Measurements from ENCODE around the gene PCDH19.

The PCDH19 gene

DNA sequence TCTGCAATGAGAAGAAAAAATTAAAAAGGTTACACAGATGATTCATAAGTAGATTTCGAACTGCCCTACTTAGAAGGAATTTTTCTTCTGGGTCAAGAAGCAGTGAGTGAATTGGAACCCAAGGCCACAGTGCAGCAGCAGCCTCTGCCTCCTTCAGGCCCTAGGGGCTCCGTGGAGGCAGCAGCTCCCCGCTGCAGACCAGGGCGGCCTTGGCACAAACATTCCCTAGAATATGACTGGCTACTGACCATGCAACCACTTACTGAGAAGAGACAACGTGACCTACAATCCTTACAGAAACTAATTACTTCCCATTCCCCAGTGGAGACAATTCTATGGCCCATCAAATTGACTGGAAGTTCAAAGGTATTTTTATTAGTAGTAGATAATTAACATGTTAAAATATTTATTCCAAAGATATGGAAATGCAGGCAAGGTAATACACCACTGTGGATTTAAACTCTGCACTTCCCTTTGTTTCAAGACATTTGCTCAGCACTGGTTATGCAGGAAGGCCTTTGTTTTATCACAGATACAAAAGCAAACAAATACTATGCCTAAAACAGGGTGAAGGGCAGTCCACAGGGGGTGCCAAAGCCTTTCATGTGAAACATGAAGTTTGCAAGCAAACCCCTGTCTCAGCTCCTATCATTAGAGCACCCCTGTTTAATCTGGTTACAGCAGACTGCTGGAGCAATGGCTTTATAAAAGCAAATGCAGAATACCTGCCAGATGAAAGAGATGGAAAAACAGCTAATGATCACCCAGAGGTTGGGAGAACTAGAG is 59.2 kb downstream of the PCDH19 start:
- TF ChIP-seq POLR2A (IDR thresholded peaks at IDR 0.05; ENCODE audit: extremely low read depth, insufficient read length) (no peak), MYC (IDR thresholded peaks at IDR 0.05; ENCODE audit: low read depth, low read length) (no peak)
- TF ChIP-seq, protein P1, sequence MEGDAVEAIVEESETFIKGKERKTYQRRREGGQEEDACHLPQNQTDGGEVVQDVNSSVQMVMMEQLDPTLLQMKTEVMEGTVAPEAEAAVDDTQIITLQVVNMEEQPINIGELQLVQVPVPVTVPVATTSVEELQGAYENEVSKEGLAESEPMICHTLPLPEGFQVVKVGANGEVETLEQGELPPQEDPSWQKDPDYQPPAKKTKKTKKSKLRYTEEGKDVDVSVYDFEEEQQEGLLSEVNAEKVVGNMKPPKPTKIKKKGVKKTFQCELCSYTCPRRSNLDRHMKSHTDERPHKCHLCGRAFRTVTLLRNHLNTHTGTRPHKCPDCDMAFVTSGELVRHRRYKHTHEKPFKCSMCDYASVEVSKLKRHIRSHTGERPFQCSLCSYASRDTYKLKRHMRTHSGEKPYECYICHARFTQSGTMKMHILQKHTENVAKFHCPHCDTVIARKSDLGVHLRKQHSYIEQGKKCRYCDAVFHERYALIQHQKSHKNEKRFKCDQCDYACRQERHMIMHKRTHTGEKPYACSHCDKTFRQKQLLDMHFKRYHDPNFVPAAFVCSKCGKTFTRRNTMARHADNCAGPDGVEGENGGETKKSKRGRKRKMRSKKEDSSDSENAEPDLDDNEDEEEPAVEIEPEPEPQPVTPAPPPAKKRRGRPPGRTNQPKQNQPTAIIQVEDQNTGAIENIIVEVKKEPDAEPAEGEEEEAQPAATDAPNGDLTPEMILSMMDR (IDR thresholded peaks at IDR 0.05; ENCODE audit: low read depth, low read length): no peak
- TF ChIP-seq, protein P2, sequence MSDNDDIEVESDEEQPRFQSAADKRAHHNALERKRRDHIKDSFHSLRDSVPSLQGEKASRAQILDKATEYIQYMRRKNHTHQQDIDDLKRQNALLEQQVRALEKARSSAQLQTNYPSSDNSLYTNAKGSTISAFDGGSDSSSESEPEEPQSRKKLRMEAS (IDR thresholded peaks at IDR 0.05; ENCODE audit: low read depth, low read length): no peak
- no peak overlapping the region for H3K4me3 ChIP-seq (ENCODE audit: low read depth, low read length)
- no peak for DNase-seq (ENCODE audit: low read depth)

DNA sequence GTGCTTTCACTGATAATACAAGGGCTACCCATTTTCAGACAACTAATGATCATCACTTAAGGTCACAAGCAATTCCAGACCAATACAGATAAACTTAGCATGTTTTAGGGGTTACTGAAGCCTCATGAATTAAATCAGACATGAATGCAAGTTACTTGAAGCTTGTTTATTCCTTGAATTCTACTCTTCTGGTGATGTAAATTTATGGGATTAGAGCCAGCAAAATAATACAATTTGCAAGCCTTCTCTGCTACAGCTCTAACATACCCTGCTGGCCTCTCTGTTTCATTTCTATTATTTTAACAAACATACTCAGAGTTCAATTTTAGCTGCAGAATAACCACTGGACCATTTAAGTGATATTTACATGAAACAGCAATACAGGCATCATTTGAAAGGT is 60.7 kb downstream of the PCDH19 start:
- TF ChIP-seq MYC (IDR thresholded peaks at IDR 0.05; ENCODE audit: low read depth, low read length) (no peak), POLR2A (IDR thresholded peaks at IDR 0.05; ENCODE audit: extremely low read depth, insufficient read length) (no peak)
- TF ChIP-seq, protein P1 (IDR thresholded peaks at IDR 0.05; ENCODE audit: low read depth, low read length): no peak
- TF ChIP-seq, protein P2 (IDR thresholded peaks at IDR 0.05; ENCODE audit: low read depth, low read length): no peak
- no peak for DNase-seq (ENCODE audit: low read depth)
- no peak overlapping the region for H3K4me3 ChIP-seq (ENCODE audit: low read depth, low read length)

DNA sequence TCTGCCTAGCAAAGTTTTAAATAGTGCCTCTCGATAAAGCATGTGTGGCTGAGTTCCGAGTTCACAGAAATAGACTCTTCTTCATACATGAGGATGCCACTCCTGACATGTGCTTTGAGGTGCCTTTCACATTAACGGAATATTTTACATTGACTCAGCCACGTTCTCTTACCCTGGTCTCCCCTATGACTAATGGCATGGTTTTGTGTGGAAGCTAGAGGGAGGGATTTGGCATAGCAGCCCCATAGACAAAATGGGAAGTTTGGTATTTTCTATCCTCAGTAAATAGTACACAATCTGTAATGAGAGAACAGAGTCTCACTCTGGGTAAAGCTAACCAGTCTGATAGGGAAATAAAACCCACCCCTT is 68.9 kb downstream of the PCDH19 start:
- no peak overlapping the region for H3K4me3 ChIP-seq (ENCODE audit: low read depth, low read length)
- DNase-seq (ENCODE audit: low read depth): no peak
- TF ChIP-seq, protein P1 (IDR thresholded peaks at IDR 0.05; ENCODE audit: low read depth, low read length): no peak
- TF ChIP-seq POLR2A (IDR thresholded peaks at IDR 0.05; ENCODE audit: extremely low read depth, insufficient read length) (no peak), MYC (IDR thresholded peaks at IDR 0.05; ENCODE audit: low read depth, low read length) (no peak)
- TF ChIP-seq, protein P2 (IDR thresholded peaks at IDR 0.05; ENCODE audit: low read depth, low read length): no peak

DNA sequence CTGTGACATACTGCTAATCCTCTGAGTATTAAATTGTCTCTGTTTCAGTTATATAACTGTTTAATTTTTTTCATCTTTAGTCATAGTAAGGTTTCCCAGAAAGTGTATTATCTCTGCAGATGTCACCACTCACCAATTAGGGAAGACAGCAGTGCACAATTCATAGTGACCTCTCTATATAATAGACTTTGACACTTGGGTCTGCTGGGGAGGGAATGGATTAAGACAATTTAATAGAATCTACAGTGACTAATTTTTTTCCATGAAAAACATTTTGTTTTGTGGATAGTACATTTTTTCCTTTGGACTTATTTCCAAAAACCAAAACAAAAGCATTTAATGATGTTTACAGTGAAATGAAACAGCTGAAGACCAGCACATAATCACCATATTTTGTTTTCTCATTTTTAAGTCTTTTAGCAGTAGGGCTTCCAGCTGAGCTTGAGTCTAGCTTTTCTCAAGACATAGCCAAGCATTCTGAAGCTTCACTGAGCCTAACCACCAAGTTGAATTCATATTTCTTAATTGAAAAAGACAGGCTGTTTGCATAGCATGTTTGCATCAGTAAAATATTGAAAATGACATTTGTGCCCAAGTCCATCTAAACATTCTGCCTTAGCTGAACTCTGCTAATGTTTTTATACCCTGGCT is 69.5 kb downstream of the PCDH19 start:
- no peak for DNase-seq (ENCODE audit: low read depth)
- H3K4me3 ChIP-seq (ENCODE audit: low read depth, low read length): no peak overlapping the region
- TF ChIP-seq, protein P1 (IDR thresholded peaks at IDR 0.05; ENCODE audit: low read depth, low read length): no peak
- TF ChIP-seq POLR2A (IDR thresholded peaks at IDR 0.05; ENCODE audit: extremely low read depth, insufficient read length) (no peak), MYC (IDR thresholded peaks at IDR 0.05; ENCODE audit: low read depth, low read length) (no peak)
- TF ChIP-seq, protein P2 (IDR thresholded peaks at IDR 0.05; ENCODE audit: low read depth, low read length): no peak

DNA sequence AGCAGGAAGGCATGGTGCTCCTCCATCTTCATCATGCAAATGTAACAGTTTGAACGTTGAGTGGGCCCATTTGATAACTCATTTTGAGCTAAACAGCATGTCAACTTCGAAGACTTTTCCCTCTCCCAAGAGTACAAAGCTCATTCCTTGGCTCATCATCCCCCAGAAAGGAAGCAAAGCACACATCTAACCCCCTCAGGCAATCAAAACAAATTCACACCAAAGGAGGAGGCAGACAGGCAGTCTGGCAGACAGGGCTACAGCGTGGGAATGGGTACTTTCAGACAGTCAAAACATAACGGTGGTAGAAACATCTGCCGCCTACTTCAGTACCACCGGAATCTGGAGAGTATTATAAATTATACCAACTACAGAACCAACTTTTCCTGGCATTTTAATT is 81.7 kb downstream of the PCDH19 start:
- no peak for DNase-seq (ENCODE audit: low read depth)
- TF ChIP-seq MYC (IDR thresholded peaks at IDR 0.05; ENCODE audit: low read depth, low read length): no peak
- TF ChIP-seq, protein P2 (IDR thresholded peaks at IDR 0.05; ENCODE audit: low read depth, low read length): no peak
- TF ChIP-seq, protein P1 (IDR thresholded peaks at IDR 0.05; ENCODE audit: low read depth, low read length): no peak
- TF ChIP-seq POLR2A (IDR thresholded peaks at IDR 0.05; ENCODE audit: extremely low read depth, insufficient read length): no peak
- H3K4me3 ChIP-seq (ENCODE audit: low read depth, low read length): no peak overlapping the region
